ENCODE data around the gene CCDC85C. TPM values are rescaled to one million over a fixed set of nuclear protein-coding genes. Genes with fewer than 3 reads are reported as not detected.

The CCDC85C gene
- total and polyA plus RNA-seq, 2 experiments from 2014 or later: 4.5 to 24.9 TPM

GRCh38 chr14:99559286-99559990, 44.6 kb downstream of the CCDC85C start:
- Mint-ChIP-seq H3K27ac (no peak overlapping the region), H3K4me1 (peaks cover 35% of the 10 kb centered on the region), H3K36me3 (ENCODE audit: low read depth) (peaks cover 8% of the 10 kb centered on the region; the same call in 2 of the 3 replicates), H3K27me3 (ENCODE audit: insufficient read depth, low read depth, poor library complexity) (peaks cover 11% of the 10 kb centered on the region), H3K9me3 (peaks cover 5% of the 10 kb centered on the region; the same call in 1 of the 3 replicates), H3K4me3 (no peak overlapping the region)
- Histone ChIP-seq H3K36me3 (ENCODE audit: insufficient read depth) (no peaks in the 10 kb centered on the region), H3K79me2 (replicated peaks; ENCODE audit: insufficient read depth) (peaks cover 65% of the 10 kb centered on the region), H3K4me1 (ENCODE audit: insufficient read depth) (peaks cover 11% of the 10 kb centered on the region), H3K4me3 (no peak overlapping the region), H2AFZ (no peak overlapping the region), H3K4me2 (no peak overlapping the region), H3K27ac (ENCODE audit: low read depth) (no peak overlapping the region), H3K27me3 (ENCODE audit: insufficient read depth) (no peaks in the 10 kb centered on the region), H3F3A (replicated peaks; ENCODE audit: low read depth) (0 out of 2 replicates have a peak, but pooled peaks cover 5% of the 10 kb centered on the region), H4K20me1 (replicated peaks; ENCODE audit: insufficient read depth) (peaks cover 14% of the 10 kb centered on the region; the same call in 1 of the 2 replicates), H3K9me2 (ENCODE audit: insufficient read depth) (no peaks in the 10 kb centered on the region)
- ATAC-seq: no peak
- no peak for DNase-seq (ENCODE audit: low spot score)
- no peak for TF ChIP-seq EZH2 (IDR thresholded peaks at IDR 0.05; ENCODE audit: low read depth, unreplicated experiment)

GRCh38 chr14:99556134-99556791, 47.7 kb downstream of the CCDC85C start:
- no peak overlapping the region for H3K4me3 Mint-ChIP-seq

More at GRCh38 chr14:99556134-99556791, 47.7 kb downstream of the CCDC85C start:
- Histone ChIP-seq H3F3A (replicated peaks; ENCODE audit: low read depth) (no peaks in the 10 kb centered on the region), H3K4me3 (no peak overlapping the region), H3K79me2 (replicated peaks; ENCODE audit: insufficient read depth) (peaks cover 52% of the 10 kb centered on the region), H3K4me1 (ENCODE audit: insufficient read depth) (no peaks in the 10 kb centered on the region), H3K4me2 (no peak overlapping the region), H3K27me3 (ENCODE audit: insufficient read depth) (no peaks in the 10 kb centered on the region), H3K36me3 (ENCODE audit: insufficient read depth) (no peaks in the 10 kb centered on the region), H2AFZ (no peak overlapping the region), H4K20me1 (replicated peaks; ENCODE audit: insufficient read depth) (peaks cover 12% of the 10 kb centered on the region; the same call in 1 of the 2 replicates), H3K27ac (ENCODE audit: low read depth) (no peak overlapping the region), H3K9me2 (ENCODE audit: insufficient read depth) (no peaks in the 10 kb centered on the region)
- Mint-ChIP-seq H3K4me1 (peaks cover 15% of the 10 kb centered on the region), H3K27me3 (ENCODE audit: insufficient read depth, low read depth, poor library complexity) (peaks cover 12% of the 10 kb centered on the region), H3K9me3 (peaks cover 5% of the 10 kb centered on the region; the same call in 1 of the 3 replicates), H3K36me3 (ENCODE audit: low read depth) (peaks cover 8% of the 10 kb centered on the region; the same call in 2 of the 3 replicates), H3K27ac (no peak overlapping the region)
- ATAC-seq (no peak), DNase-seq (ENCODE audit: low spot score) (no peak)
- no peak for TF ChIP-seq CTCF (conservative IDR thresholded peaks at IDR 0.05; ENCODE audit: low read depth in 2 of 2)
- TF ChIP-seq EZH2phosphoT487 (IDR thresholded peaks at IDR 0.05; ENCODE audit: unreplicated experiment): no peak
- no peak for TF ChIP-seq CREB1 (CRISPR knock-in tag; IDR thresholded peaks at IDR 0.05; ENCODE audit: low read depth)
- TF ChIP-seq ZNF114 (CRISPR knock-in tag; IDR thresholded peaks at IDR 0.05): no peak
- TF ChIP-seq POLR2AphosphoS5 (IDR thresholded peaks at IDR 0.05; ENCODE audit: low read depth): no peak
- no peak for TF ChIP-seq EZH2 (IDR thresholded peaks at IDR 0.05; ENCODE audit: low read depth, unreplicated experiment)
- TF ChIP-seq JUNB (IDR thresholded peaks at IDR 0.05; ENCODE audit: unreplicated experiment): no peak
- no peak for TF ChIP-seq ZNF331 (CRISPR knock-in tag; IDR thresholded peaks at IDR 0.05; ENCODE audit: low read depth)
- TF ChIP-seq STAT1 (IDR thresholded peaks at IDR 0.05; ENCODE audit: unreplicated experiment): no peak
